Measurements from ENCODE around the gene PRLH.
"Not testable (repeated sequence)": the region's sequence is repeated elsewhere in the genome, so short reads cannot be mapped to it uniquely, and the experiment has no call there.

Gene PRLH

GRCh38 chr2:237583385-237584295, 17.3 kb downstream of the PRLH start:
- no peak for DNase-seq

- DNase-seq: no peak
These were observed 19.3 kb downstream of the PRLH start for GRCh38 chr2:237585590-237586221.

GRCh38 chr2:237588044-237588696, 21.8 kb downstream of the PRLH start:
- no peak for DNase-seq

GRCh38 chr2:237590272-237591140, 24.1 kb downstream of the PRLH start, which contains the start of gene RAB17:
Gene RAB17 (minus strand): TSS chr2:237590734. CDS start chr2:237586154, 4,580 bp downstream.
- DNase-seq: no peak

GRCh38 chr2:237591141-237591881, 24.9 kb downstream of the PRLH start:
- DNase-seq: no peak

- DNase-seq: no peak
These were observed 26.1 kb downstream of the PRLH start for GRCh38 chr2:237592425-237592980.

- DNase-seq: no peak
These were observed 26.7 kb downstream of the PRLH start for GRCh38 chr2:237593036-237593435.

- no peak for DNase-seq
These were observed 27.4 kb downstream of the PRLH start for GRCh38 chr2:237593596-237594320.

- DNase-seq: no peak
These were observed 28.1 kb downstream of the PRLH start for GRCh38 chr2:237594514-237594871.

- DNase-seq: not testable (repeated sequence)
These were observed 29.6 kb downstream of the PRLH start for GRCh38 chr2:237595829-237596519.

- no peak for DNase-seq
These were observed 30.3 kb downstream of the PRLH start for GRCh38 chr2:237596520-237597195.

GRCh38 chr2:237597196-237598145, 31.1 kb downstream of the PRLH start:
- DNase-seq: no peak

GRCh38 chr2:237598468-237599208, 32.3 kb downstream of the PRLH start:
- DNase-seq: no peak

GRCh38 chr2:237599465-237600110, 33.2 kb downstream of the PRLH start:
- no peak for DNase-seq

GRCh38 chr2:237600205-237600846, 34.0 kb downstream of the PRLH start:
- no peak for DNase-seq

GRCh38 chr2:237601453-237602116, 35.2 kb downstream of the PRLH start:
- no peak for DNase-seq

Measured in NCI-H1930 (cell line).